ENCODE results near the gene ARID3B. TPM values are rescaled to one million over a fixed set of nuclear protein-coding genes. Genes with fewer than 3 reads are reported as not detected.

Gene ARID3B
- total and polyA plus RNA-seq, 2 of the 13 experiments (the other 11 are each of a cell fraction or from before 2014, with no cell fraction given): 5.3 to 12.8 TPM

GRCh38 chr15:74545776-74546656 is 5.0 kb downstream of the ARID3B start (continued):
- TF ChIP-seq ZSCAN29 (CRISPR knock-in tag; conservative IDR thresholded peaks at IDR 0.05) (peak; percentile 81; the same call in 1 of the 2 replicates), DNMT1 (CRISPR knock-in tag; IDR thresholded peaks at IDR 0.05) (0 out of 2 replicates have a peak, but pooled peaks have one; percentile 45), ASH2L (IDR thresholded peaks at IDR 0.05; ENCODE audit: insufficient read length, low read depth, low read length) (peak; percentile 64), SIX4 (CRISPR knock-in tag; IDR thresholded peaks at IDR 0.05) (peak; percentile 25; the same call in 1 of the 2 replicates), RFXANK (CRISPR knock-in tag; IDR thresholded peaks at IDR 0.05) (no peak), HDAC2 (CRISPR knock-in tag; IDR thresholded peaks at IDR 0.05) (peak; percentile 89), KMT2A (CRISPR knock-in tag; IDR thresholded peaks at IDR 0.05) (peak; percentile 83; the same call in 1 of the 2 replicates), ZNF292 (CRISPR knock-in tag; IDR thresholded peaks at IDR 0.05; ENCODE audit: borderline replicate concordance, low read depth) (no peak), ISL2 (CRISPR knock-in tag; IDR thresholded peaks at IDR 0.05) (peak; percentile 83), ELF3 (CRISPR knock-in tag; IDR thresholded peaks at IDR 0.05) (peak; percentile 64), IRX3 (CRISPR knock-in tag; IDR thresholded peaks at IDR 0.05; ENCODE audit: borderline replicate concordance, low read depth) (peak; percentile 56; the same call in 1 of the 2 replicates), GFI1 (CRISPR knock-in tag; IDR thresholded peaks at IDR 0.05; ENCODE audit: borderline replicate concordance) (peak; percentile 91), GABPA (IDR thresholded peaks at IDR 0.05; ENCODE audit: low read depth, low read length) (no peak), GABPA (CRISPR knock-in tag; IDR thresholded peaks at IDR 0.05; ENCODE audit: low read depth) (peak; percentile 75), HINFP (CRISPR knock-in tag; IDR thresholded peaks at IDR 0.05; ENCODE audit: low read depth) (no peak), ZNF280B (CRISPR knock-in tag; IDR thresholded peaks at IDR 0.05; ENCODE audit: borderline replicate concordance) (0 out of 2 replicates have a peak, but pooled peaks have one; percentile 71), ZNF337 (CRISPR knock-in tag; IDR thresholded peaks at IDR 0.05; ENCODE audit: borderline replicate concordance, low read depth) (peak; percentile 75; the same call in 1 of the 2 replicates), ESRRA (CRISPR knock-in tag; IDR thresholded peaks at IDR 0.05; ENCODE audit: low read depth) (0 out of 2 replicates have a peak, but pooled peaks have one; percentile 59), ADNP (CRISPR knock-in tag; IDR thresholded peaks at IDR 0.05) (no peak)
- TF ChIP-seq, protein P1, sequence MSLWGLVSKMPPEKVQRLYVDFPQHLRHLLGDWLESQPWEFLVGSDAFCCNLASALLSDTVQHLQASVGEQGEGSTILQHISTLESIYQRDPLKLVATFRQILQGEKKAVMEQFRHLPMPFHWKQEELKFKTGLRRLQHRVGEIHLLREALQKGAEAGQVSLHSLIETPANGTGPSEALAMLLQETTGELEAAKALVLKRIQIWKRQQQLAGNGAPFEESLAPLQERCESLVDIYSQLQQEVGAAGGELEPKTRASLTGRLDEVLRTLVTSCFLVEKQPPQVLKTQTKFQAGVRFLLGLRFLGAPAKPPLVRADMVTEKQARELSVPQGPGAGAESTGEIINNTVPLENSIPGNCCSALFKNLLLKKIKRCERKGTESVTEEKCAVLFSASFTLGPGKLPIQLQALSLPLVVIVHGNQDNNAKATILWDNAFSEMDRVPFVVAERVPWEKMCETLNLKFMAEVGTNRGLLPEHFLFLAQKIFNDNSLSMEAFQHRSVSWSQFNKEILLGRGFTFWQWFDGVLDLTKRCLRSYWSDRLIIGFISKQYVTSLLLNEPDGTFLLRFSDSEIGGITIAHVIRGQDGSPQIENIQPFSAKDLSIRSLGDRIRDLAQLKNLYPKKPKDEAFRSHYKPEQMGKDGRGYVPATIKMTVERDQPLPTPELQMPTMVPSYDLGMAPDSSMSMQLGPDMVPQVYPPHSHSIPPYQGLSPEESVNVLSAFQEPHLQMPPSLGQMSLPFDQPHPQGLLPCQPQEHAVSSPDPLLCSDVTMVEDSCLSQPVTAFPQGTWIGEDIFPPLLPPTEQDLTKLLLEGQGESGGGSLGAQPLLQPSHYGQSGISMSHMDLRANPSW (CRISPR knock-in tag; IDR thresholded peaks at IDR 0.05; ENCODE audit: borderline replicate concordance): no peak; the same call in 1 of the 2 replicates
- TF ChIP-seq, protein P2, sequence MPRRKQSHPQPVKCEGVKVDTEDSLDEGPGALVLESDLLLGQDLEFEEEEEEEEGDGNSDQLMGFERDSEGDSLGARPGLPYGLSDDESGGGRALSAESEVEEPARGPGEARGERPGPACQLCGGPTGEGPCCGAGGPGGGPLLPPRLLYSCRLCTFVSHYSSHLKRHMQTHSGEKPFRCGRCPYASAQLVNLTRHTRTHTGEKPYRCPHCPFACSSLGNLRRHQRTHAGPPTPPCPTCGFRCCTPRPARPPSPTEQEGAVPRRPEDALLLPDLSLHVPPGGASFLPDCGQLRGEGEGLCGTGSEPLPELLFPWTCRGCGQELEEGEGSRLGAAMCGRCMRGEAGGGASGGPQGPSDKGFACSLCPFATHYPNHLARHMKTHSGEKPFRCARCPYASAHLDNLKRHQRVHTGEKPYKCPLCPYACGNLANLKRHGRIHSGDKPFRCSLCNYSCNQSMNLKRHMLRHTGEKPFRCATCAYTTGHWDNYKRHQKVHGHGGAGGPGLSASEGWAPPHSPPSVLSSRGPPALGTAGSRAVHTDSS (CRISPR knock-in tag; conservative IDR thresholded peaks at IDR 0.05): no peak

Measured in HepG2 (cell line).